Activated CD4-positive, alpha-beta T cell treated with anti-CD3 and anti-CD28 coated beads, Interleukin-2, amount 50 U/mL, for 16 hours (primary cell): ENCODE results near the gene STK32B.

Source experiments
- DNase-seq: peaks from one replicate; pipeline ENCODE4 v3.0.0-alpha.2; 2020

STK32B gene

DNA sequence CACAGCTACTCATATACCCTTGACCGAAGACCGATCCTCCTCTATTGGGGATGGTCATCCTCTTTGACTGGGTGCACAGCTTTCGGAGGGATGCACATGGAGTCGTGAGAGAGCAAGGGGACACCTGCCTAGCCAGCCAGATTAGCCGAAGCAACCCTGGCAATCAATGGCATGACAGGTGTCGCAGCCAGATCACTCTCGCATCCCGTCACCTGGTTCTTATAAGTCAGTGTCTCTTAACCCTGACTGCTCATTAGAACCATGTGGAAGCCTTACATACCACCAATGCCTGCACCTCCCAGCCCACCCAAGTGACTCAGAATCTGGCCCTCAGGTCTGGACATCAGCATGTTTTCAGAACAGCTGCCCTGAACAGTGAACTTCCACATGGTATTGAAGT, 407.4 kb downstream of the STK32B start:
- DNase-seq: no peak

- DNase-seq: no peak
Observed at GRCh38 chr4:5459236-5459635, 408.0 kb downstream of the STK32B start.

GRCh38 chr4:5460106-5460801, 409.0 kb downstream of the STK32B start:
- DNase-seq: no peak

- no peak for DNase-seq
Observed at GRCh38 chr4:5461477-5461876, 410.2 kb downstream of the STK32B start.

- no peak for DNase-seq
Observed at GRCh38 chr4:5462254-5462835, 411.1 kb downstream of the STK32B start.

GRCh38 chr4:5462896-5463295, 411.6 kb downstream of the STK32B start:
- DNase-seq: no peak

DNA sequence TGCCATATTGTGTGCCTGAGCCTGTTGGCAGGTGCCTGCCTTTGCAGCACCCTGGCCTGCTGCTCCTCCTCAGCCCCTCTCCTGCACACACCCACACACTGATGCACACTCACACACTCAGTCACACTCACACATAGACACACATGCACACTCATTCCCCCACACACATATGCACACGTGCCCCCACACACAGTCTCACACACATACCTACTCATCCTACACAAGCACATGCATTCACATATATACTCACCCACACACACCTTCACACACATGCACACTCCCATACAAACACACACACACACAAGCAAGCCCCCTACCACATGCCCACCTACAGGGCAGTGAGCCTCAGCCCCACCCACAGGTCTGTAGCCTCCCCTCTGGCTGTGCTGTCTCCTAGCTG, 412.1 kb downstream of the STK32B start:
- no peak for DNase-seq

DNA sequence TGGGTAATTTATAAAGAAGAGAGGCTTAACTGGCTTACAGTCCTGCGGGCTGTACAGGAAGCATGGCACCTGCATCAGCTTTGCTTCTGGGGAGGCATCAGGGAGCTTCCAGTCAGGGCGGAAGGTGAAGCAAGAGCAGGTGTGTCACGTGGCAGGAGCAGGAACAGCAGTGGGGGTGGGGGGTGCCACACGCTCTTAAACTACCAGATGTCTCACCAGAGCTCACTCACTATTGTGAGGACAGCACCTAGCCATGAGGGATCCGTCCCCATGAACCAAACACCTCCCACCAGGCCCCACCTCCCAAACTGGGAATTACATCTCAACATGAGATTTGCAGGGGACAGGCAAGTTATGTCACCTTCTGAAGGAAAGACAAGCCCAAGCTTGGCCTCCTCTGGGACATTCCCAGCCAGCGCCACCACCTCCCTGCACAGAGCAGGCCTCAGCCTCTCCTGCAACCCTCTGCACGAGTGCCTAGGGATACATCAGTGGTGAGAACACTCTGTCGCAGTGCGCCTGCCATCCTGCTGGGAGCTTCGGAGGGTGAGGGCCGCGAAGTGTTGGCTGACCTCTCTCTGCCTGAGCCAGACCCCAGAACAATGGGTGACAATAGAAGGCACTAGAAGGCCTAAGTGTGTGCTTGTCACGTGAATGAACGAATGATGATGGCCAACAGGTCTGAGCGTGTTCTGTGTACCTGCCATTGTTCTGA, 412.8 kb downstream of the STK32B start:
- no peak for DNase-seq

- no peak for DNase-seq
Observed at GRCh38 chr4:5465529-5465928, 414.2 kb downstream of the STK32B start.

DNA sequence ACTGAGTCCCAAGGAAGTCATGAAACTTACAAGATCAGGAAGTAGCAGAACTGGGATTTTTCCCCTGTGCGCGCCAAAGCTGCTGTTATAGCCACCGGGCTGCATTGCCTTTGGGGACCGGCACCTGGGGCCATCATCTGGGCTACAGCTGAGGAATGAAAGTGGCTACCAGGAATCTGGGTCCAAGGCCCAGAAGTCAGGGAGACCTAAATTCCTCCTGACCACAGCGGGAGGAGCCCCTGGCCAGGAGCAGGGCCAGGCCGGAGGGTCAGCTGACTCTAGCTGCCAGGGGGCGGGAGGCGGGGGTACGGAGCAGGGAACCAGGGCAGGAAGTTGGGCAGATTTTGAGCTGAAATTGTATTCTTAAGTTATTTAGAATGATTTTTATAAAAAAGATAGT, 414.7 kb downstream of the STK32B start:
- no peak for DNase-seq

GRCh38 chr4:5467111-5467510, 415.8 kb downstream of the STK32B start:
- no peak for DNase-seq

DNA sequence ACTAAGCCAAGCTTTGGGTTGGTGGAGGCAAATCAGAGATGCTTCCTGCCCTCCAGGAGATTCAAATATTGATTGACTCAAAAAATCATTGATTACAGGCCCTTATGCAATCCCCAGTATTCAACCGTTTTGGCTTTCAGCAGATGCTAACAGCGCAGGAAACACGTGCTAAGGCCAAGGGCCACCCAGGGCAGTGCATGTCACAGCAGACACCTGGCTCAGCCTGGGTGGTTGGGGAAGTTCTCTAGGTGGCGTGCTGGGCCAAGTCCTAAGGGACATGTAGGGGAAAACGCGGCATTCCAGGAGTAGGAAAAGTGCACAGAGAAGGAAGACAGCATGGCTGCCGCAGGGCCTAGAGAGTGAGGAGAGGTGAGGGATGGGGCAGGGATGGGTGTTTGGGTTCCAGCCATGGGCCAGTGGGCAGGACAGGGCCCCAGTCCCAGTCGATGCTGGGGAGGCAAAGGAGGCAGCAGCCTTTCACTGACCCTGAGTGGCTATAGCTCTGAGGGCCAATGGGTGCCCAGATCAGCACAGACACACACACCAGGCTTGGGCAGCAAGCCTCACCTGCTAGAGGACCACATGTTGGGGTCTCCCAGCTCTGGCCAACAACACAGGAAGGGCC, 418.0 kb downstream of the STK32B start:
- no peak for DNase-seq

DNA sequence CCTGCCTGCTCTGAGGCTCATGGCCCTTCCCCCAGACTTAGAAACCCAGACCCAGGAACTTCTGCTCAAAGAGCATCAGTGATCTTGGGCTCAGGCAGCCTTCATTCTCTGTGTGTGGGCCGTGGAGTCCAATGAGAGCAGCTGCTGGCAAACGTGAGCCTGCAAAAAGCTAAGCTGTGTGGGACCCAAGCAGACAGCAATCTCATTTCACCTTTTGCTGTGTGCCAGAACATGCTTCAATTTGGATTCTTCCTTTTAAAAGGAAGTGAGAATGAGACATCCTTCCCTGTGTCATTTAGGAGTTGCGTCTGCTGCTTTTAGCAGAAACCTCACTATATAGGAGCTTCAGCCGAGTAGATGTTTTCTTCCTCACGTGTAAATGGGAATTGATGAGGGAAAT, 418.6 kb downstream of the STK32B start:
- no peak for DNase-seq

DNA sequence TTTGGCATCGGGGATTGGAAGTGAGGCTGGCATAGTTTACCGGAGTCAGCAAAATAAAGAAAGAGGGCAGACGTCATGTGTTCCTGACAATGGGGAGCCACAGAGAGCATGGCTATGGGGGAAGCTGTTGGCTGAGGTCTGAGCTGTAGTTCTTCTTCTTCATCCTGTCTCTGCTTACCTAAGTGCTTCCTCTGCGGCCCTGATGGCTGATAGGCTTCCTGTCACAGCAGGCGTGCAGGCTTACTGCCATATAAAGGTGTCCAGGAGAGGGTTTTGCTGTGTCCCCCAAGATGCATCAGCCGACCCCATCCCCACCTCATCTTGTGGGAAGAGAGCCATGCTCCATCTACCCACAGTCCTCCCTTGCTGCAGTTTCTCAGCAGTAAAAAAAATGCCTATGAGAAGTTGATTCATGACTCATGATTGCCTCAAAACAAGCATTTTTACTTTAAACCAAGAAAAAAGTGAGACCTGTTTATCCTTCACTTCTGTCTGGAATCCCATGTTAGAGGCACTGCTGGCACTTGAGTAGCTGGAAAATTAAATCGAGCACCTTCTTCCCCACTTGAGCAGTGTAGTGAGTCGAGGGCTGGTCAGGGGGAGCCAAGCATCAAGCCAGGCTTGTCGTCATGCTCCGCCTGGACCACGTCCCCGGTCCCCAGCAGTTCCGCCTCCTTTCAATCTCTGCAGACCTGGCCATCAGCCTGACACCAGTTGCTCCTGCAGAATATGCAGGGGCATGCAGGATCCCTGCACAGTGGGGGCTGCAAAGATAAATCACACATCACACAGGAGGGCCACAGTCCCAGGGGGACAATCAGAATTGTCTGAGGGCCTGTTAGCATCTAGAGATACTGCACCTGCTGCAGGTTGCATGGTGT, 419.3 kb downstream of the STK32B start:
- DNase-seq: no peak

DNA sequence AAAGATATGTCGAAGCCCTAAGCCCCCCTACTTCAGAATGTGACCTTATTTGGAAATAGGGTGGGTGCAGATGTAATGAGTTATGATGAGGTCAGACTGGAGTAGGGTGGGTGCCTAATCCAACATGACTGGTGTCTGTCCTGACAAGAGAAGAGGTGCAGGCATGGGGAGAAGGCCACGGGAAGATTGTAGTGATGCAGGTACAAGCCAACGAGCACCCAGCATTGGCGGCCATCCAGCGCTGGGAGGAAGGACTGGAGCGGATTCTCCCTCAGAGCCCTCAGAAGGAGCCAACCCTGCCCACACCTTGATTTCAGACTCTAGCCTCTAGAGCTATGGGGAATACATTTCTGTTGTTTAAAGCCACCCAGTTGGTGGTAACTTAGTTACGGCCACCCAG, 419.9 kb downstream of the STK32B start:
- DNase-seq: no peak

DNA sequence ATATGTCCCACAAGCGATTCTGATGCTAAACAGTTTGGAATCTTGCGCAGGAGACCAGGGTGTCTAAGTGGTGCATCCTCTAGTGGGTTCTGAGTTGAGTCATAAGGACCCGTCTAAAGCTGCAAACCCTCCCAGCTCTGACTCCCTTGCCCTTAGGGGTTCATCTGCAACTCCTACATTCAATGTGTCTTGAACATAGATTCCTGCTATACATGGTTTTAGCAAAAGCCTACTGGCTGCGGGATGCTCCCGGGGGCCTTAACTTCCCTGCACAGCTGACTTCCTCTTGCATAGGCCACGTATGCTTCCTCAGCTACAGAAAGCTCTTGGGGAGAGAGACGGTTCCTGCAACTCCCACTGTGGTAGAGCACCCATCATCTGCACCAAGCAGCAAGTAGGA, 420.4 kb downstream of the STK32B start:
- no peak for DNase-seq

DNA sequence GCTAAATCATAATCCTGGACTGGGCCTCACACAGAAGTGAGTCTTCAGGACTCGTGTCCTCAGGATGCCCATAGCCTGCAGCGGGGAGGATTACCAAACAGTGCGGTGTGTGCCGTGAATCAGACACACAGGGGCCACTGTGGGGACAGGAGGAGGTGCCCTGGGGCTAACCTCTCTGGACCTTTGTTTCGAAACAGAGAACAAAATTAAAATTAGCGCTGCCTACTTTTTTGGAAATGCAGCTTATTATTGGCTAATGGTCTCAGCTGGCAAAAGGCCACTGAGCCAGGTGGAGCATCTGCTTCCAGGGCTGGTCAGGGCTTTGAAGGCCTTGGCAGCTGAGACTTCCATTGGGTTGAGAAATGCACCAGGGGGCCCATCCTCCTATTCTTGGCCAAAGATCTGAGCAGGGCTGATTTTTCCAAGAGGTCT, 420.9 kb downstream of the STK32B start:
- DNase-seq: no peak

GRCh38 chr4:5473125-5473524, 421.8 kb downstream of the STK32B start:
- no peak for DNase-seq

DNA sequence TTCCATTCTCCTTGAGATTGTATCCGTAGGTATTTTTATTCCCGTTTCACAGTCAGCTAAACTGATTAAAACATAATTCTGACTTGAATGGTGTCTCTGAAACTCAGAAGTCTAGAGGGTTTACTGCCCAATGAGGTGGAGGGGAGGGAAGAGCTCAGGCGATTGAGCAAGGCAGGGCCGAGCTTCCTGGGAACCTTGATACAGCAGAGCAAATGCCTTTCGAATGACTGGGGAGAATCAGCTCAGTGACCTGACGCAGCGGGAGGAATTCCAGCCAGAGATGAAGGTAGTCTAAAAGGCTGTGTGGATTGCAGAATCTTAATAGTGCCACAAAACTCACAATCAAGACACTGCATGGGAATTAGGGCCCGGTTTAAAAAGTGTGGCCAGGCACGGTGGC, 423.5 kb downstream of the STK32B start:
- no peak for DNase-seq

DNA sequence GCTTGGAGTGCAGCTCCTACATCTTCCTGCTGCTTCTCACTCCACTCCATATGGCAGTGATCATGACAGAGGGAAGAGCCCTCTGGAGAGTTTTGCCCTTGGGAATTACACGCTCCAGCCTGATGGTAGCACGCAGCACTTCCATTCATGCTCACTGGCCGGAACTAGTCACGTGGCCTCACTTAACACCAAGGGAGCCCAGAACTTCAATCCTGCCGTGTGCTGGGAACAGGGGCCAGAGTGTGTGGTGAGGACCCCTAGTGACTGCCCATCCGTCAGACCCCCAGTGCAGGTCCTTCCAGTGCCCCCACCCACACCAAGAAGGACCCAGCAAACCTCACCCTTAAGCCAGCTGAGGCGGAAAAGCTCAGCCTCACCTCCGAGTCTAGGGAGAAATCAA, 426.3 kb downstream of the STK32B start:
- DNase-seq: no peak

DNA sequence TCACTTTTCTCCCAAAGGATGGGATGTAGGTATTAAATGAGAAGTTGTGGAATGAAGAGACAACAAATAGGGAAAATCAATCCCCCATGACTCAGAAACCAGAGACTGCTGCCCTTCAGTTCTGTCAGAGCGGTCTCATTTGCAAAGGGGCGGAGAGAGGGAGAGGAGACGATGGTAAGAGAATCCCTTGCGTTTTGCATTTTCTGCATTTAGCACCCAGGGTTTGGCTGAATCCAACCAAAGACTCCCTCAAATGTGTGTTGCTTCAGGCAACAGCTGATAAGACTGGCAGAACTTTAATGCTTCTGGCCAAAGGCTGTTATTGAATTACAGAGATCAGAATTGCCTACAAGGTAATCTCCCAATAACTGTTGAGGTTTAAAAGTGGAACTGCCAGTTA, 426.9 kb downstream of the STK32B start:
- no peak for DNase-seq

GRCh38 chr4:5478697-5479096, 427.4 kb downstream of the STK32B start:
- DNase-seq: no peak

GRCh38 chr4:5479518-5480060, 428.3 kb downstream of the STK32B start:
- no peak for DNase-seq
